Measurements from ENCODE around the gene PRPF38B. TPM values are rescaled to one million over a fixed set of nuclear protein-coding genes. Genes with fewer than 3 reads are reported as not detected.

PRPF38B gene
- total RNA-seq, 4 donors from 2014 or later = 25.0 to 41.0 (median 29.8) TPM

GRCh38 chr1:108715932-108716331 is 23.8 kb downstream of the PRPF38B start:
- 82 to 84% methylated on average over 5 of the region's 5 CpGs for WGBS, 2 donors
- Histone ChIP-seq H3K9me3 (no peaks in the 10 kb centered on the region), H3K27ac (no peak overlapping the region), H3K4me1 (no peaks in the 10 kb centered on the region), H3K36me3 (no peaks in the 10 kb centered on the region), H3K27me3 (no peaks in the 10 kb centered on the region), H3K4me3 (replicated peaks in 1 of 3) (no peak overlapping the region)
- no peak for TF ChIP-seq CTCF (IDR thresholded peaks at IDR 0.05)
- TF ChIP-seq POLR2A (IDR thresholded peaks at IDR 0.05) = no peak
- intact Hi-C loops (cut with DNase I) = no loop called here
- no peak for DNase-seq

- Histone ChIP-seq H3K9me3 (no peaks in the 10 kb centered on the region), H3K36me3 (no peaks in the 10 kb centered on the region), H3K27me3 (no peaks in the 10 kb centered on the region), H3K27ac (no peak overlapping the region), H3K4me3 (replicated peaks in 1 of 3) (no peak overlapping the region), H3K4me1 (no peaks in the 10 kb centered on the region)
- DNase-seq = no peak
- intact Hi-C loops (cut with DNase I) = no loop called here
- TF ChIP-seq CTCF (IDR thresholded peaks at IDR 0.05) (no peak), POLR2A (IDR thresholded peaks at IDR 0.05) (no peak)
- 83 to 87% methylated on average over 2 of the region's 2 CpGs for WGBS, 2 donors
Measured at GRCh38 chr1:108716437-108717230, 24.5 kb downstream of the PRPF38B start.

- intact Hi-C loops (cut with DNase I) = no loop called here
Measured at GRCh38 chr1:108717774-108718316, 25.7 kb downstream of the PRPF38B start.

GRCh38 chr1:108718927-108719655 is 27.0 kb downstream of the PRPF38B start:
- no peak for DNase-seq
- Histone ChIP-seq H3K4me1 (no peaks in the 10 kb centered on the region), H3K9me3 (no peaks in the 10 kb centered on the region), H3K27ac (no peak overlapping the region), H3K4me3 (replicated peaks in 1 of 3) (no peak overlapping the region), H3K36me3 (no peaks in the 10 kb centered on the region), H3K27me3 (no peaks in the 10 kb centered on the region)
- 69 to 79% methylated on average over 6 of the region's 6 CpGs for WGBS, 2 donors
- TF ChIP-seq CTCF (IDR thresholded peaks at IDR 0.05) (no peak), POLR2A (IDR thresholded peaks at IDR 0.05) (no peak)
- intact Hi-C loops (cut with DNase I) = no loop called here

More at GRCh38 chr1:108717774-108718316, 25.7 kb downstream of the PRPF38B start:
- DNase-seq = no peak
- no peaks in the 10 kb centered on the region for H3K4me1 ChIP-seq
- H3K9me3 ChIP-seq = no peaks in the 10 kb centered on the region
- no peaks in the 10 kb centered on the region for H3K27me3 ChIP-seq
- 81 to 85% methylated on average over 9 of the region's 9 CpGs for whole genome bisulfite sequencing, 2 donors
- TF ChIP-seq POLR2A (IDR thresholded peaks at IDR 0.05) (no peak), CTCF (IDR thresholded peaks at IDR 0.05) (no peak)
- no peak overlapping the region for H3K4me3 ChIP-seq (replicated peaks in 1 of 3)
- no peak overlapping the region for H3K27ac ChIP-seq
- no peaks in the 10 kb centered on the region for H3K36me3 ChIP-seq

Measured in thyroid gland (tissue), 4 donors.